GM18909 (cell line): ENCODE data around the gene C2orf78.
"Not testable (repeated sequence)": the region's sequence is repeated elsewhere in the genome, so short reads cannot be mapped to it uniquely, and the experiment has no call there.

Experiments used
- ATAC-seq: cut with Tn5 transposase; IDR thresholded peaks from one replicate; pipeline ENCODE4 v1.9.1; 2021; ENCODE audit warnings: mild to moderate bottlenecking; ENCODE audit not compliant: unreplicated experiment, poor library complexity

The C2orf78 gene, protein sequence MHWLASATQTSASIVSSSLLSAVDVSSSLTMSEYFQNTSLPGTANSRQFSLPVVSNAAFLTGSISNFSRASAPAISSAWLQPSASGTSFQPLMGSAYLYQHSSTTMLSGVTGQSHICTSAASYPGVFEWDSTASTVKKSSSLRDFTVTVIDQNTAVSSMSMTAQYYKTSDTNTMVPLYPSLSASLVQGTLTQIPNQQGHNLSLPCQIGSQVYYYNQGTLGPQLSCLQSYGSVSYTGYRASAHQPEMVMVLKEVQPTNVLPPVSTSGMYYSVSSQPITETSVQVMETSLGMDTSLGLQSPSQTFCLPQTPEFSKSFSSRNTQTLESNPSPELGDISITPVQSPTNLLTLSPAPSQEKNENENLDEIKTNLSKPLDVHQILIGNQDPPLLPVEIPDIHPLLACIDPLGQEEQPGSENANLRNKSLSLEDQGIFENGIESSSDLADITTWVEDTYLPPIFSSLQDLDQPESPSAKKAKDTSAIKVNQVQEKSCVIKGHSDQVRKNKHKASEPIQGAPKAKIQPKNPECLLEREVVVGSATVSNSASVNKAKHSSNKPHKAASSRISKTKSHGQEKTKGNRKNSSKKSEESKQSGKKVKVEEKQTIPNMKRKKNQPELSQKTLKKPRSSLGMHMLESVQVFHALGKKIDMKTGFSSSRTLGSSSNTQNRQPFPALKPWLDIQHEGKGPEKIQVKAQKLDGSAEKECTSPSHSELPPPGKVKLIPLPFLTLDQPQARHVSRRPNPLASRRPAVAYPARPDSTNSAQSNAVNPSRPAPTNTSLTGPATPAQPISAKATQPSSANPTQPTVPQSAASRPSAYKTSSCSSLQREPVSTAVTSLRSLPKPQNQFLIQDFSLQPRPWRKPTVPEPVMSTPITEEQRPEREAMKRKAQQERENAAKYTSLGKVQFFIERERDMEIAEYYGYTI

DNA sequence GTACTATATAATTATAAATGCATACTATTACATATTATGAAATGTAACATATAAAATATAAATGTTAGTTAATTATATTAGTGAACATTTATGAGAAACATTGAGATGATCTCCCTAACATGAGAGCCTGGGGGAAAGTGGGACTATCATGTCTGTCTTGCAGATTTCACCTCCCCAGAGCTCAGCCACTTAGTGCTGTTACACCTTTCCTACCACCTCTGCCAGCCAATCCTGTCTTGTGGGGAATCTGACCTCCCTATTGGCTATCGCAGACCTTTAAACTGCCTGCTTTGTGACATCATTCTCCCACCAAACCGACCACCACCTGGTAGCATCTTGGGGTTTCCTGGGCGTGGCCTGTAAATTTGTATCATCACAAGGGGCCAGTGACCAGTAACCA, at the start of gene C2orf78:
TSS of gene C2orf78 (plus strand) at position 301 of the 400 bp plus-strand sequence. CDS start 127 bp downstream, outside the sequence.
- ATAC-seq = not testable (repeated sequence)

DNA sequence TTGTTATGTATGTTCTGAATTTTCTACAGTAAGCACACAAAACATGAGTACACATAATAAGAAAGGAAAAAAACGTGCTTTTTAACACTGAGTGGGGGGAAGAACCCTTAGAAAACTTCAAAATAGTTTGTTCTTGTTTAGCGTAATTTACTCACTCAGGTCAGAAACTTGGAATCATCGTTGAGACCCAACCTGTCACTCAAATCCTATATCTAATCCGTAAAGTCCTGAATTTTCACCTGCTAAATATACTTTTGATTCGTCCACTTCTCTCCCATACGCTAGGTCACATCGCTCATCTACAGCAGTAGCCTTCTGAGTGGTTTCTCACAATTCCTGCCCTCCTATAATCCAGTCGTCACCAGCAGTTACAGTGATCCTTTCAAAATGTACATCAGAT, 47.6 kb upstream of the C2orf78 start:
- ATAC-seq = peak; percentile 1

DNA sequence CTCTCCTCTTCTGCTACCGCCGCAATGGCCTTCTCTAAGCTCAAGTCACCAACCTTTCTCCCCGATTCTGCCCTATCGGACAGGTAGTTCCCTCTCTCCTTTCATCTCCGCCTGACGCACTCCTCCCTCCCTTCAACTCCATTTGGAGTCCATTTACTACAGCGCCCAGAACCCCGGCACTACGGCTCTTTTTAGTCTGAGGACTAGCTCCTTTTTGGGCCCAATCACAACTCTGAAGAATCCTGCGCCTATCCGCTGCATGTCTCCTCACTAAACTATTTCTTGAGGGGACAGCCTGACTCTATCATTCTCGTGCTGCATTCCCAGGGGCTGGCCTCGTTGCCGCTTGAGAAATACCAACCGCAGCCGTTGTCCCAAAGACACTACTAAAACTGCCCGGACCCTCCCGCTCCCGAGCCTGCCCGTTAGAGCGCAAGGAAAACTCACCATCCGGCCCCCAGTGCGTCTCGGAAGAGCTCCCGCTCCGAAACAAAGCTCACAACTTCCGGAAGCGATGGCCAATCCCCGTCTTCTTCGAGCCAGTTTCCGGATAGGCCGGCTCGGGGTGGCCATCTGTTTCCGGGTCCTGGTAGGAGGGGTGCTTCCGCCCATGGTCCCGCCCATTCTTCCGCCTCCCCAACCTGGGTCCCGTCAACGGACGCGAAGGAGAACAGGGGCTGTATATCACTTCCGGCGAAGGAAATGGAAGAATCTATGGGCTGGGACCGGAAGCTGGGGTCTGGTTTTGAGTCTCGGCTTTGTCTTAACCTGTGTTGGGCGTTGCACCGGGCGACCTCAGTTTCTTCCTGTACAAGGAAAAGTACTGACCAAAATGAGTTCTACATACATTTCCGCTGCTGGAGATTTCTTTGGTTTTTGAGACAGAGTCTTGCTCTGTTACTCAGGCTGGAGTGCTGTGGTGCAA, 46.9 kb upstream of the C2orf78 start, which contains the start of gene TPRKB:
TSS of gene TPRKB (minus strand) at position 491 of the 925 bp plus-strand sequence. CDS start 2,776 bp downstream, outside the sequence.
- ATAC-seq = peak; percentile 96

DNA sequence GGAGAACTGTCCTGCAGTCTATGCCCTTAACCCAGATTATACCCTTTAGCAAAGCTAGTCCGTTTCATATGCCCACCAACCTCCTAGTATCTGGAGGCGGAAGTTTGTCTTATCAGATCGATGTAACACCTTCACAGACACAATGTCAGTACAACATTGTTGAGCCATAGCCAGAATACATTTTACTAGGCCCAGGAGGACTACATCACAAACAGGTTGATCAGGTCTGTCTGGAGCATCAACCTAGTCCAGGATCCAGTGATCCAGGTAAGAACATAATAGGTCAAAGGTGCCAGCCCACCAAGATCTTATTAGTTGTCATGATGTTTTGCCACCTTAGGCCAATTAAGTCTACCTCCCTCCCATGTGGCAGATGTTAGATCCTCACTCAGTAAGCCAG, 44.9 kb upstream of the C2orf78 start:
- ATAC-seq = no peak

DNA sequence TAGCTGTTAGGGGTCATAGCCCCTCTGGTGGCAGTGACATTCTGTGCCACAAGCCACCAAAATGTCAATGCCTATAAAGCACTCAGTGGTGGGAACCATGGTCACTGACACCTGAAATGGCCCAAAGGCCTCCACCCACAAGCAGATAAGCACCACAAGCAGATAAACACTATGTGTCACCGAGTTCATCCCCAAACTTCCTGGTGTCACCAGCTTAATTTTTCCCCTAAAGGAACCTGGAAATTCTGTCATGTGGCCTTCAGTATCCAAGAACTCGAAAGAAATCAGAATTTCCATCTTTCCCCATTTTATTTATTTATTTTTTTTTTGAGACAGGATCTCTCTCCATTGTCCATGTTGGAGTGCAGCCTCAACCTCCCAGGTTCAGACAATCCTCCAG, 43.2 kb upstream of the C2orf78 start:
- ATAC-seq = no peak

DNA sequence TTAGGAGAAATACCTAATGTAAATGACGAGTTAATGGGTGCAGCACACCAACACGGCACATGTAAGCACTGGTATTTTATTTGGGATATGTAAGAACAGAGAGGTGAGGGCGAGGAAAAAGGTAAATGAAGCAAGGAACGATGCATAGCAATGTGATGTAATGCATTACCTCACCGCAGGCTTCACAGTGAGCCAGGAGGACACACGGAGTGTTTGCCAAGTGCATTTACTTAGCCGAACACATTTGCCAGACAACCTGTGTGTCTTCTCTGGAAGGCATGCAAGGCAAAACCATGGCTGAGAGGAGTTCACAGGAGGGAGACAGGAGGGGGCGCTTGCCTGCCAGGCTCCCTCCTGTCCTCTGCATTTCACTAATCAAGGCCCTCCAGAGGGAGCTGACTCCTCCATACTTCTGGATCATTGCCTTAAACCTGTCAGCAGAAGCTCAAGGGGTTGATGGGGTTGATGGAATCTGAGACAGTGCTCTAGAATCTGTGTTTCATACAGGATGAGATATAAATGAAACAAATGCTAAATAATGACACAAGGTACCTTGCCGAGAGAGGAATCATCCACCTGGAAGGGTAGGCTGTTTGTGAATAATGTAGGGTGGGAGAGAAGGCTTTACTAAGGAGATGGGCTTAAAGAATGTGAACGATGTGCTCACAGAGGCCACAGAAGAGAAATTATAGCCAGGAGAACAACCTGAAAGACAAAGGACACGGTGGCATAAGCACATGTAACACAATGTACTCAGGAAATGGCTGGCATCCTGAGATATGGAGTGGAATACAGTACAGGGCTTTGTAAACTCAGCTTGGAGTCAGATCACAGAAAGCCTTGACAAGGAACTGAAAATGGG, 37.7 kb upstream of the C2orf78 start:
- ATAC-seq = no peak

DNA sequence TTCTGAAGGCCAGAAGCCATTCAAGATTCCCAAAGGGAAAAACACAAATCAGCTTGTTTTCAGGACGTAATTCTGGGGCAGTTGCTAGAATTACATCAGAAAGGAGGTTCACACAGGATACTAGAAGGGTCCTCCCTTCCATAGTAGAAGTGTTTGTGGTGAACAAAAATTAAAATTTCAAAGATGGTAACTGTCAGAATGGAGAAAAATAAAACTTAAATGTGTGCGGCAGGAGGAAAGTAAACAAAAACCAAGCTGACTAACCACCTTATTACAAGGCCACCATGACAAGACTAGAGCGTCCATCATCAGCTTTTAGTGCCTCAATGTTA, 37.1 kb upstream of the C2orf78 start:
- ATAC-seq = no peak

DNA sequence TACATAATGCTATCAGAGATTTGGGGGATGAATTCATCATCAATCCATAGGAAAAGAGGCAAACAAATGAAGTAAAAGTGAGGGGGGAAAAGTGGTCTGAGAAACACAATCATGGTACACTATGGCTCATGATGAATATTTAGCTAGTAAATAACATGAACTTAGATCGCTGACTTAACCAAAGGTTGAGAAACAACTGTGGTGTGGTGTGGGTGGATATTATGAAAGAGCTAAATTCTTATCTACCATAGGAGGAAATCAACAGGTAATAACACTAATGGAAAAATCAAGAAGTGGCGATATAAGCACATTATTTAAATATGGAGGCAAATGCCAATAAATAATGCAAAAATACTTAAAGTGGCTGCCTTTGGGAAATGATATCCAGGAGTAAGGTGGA, 34.7 kb upstream of the C2orf78 start:
- ATAC-seq = no peak

DNA sequence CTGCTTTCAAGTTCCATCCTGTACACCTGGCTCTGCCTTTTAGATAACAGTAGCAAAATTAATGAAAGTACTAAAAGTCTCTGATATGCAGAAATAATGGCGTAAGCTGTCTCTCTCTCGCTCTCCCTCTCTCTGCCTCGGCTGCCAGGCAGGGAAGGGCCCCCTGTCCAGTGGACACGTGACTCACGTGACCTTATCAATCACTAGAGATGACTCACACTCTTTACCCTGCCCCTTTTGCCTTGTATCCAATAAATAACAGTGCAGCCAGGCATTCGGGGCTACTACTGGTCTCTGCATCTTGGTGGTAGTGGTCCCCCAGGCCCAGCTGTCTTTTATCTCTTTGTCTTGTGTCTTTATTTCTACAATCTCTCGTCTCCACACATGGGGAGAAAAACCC, 29.7 kb upstream of the C2orf78 start:
- not testable (repeated sequence) for ATAC-seq

DNA sequence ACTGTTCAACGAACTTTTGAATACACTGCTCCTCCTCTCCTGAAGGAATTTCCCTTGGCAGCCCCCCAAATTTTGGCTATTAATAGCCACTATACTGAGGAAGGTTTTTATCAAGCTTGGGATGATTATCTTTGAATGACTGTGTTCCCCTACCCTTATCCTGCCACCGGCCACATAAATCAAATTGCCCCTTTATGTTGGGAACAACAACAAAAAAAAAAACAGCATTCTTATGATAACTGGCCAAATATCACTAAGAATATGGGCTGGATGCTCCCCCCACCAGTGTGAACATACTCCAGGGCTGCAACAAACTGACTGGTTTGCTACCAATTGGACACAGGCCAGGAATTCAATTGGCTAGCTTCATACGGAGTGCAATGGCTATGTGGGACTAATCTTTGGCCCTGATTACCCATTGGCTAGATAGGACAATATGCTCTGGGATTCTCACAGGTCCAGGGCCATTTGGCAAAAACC, 24.7 kb upstream of the C2orf78 start:
- ATAC-seq = no peak

DNA sequence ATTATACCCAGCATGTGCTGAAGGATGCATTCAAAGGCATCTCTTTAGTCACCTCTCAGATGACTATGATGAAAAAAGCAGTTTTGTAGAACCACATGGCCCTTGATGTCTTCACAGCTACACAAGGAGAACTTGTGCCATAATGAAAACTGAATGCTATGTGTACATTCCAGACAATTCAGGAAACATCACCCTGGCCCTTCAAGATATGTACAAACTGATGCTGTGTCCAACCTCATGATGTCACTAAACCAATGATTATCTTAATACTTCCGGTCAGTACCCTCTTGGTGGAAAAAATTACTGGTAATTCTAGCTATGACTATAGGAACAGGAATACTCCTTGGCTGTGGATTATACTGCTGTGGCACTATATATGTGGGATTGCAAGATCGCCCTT, 24.1 kb upstream of the C2orf78 start:
- ATAC-seq = no peak

DNA sequence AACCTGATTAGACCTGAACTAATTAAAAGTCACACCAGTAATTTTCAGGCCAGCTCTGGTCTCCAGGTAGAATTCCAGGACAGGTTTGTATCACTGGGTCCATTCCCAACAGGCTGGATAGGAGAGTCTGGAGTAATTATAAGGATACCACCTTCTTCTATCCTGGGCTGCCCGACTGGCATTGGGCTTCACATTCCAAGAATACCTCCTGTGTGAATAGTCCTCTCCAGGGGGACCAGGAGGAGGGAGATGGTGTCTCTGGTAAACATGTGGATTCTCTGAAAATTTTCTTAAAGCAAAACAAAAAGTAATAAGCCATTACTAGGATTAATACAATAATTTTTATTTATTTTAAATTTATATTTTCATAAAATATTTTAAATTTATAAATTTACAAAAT, 21.4 kb upstream of the C2orf78 start:
- no peak for ATAC-seq

DNA sequence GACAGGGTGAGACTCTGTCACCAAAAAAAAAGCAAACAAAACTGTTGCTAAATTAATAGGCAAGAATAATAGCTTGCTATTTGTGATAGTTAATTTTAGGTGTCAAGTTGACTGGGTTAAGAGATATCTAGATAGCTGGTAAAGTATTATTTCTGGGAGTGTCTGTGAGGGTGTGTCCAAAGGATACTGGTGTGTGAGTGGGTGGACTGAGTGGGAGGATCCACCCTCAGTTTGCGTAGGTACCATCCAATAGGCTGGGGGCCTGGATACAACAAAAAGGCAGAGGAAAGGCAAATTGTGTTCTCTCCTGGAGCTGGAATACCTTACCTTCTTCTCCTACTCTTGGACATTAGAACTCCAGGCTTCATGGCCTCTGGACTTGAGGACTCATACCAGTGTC, 19.0 kb upstream of the C2orf78 start:
- ATAC-seq = no peak

DNA sequence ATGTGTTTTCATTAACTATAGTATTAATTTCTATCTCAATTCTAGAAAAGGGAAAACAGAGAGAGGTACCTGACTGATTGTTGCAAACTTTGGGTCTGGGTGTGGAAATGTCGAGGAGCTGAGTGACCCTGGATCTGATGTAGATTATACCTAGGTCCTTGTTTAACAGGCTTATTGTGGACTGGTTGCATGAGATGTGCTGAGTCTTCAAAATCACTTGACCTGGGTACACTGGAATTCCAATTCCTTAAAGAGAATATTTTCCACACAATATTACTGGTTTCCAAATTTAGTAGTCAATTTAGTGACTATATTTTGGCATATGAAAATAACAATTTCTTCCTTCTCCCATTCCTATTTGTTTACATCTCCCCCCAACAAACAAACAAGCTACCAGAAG, 17.6 kb upstream of the C2orf78 start:
- no peak for ATAC-seq

DNA sequence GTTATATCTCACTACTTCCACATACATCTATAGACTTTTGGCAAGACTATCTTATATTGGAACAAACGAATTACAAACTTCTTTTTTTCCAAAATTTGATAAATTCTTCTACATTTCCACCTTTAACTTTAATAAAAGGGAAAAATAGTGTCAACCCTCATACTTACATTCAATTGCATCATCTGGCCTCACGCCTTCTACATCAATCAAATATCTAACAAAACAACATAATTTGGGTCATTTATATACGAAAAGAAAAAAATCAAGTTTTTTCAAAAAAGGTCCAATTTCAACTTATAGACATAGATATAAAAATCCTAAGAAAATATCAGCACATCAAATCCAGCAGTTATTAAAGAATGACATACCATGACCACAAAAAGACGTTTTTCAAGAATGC, 17.0 kb upstream of the C2orf78 start:
- no peak for ATAC-seq

DNA sequence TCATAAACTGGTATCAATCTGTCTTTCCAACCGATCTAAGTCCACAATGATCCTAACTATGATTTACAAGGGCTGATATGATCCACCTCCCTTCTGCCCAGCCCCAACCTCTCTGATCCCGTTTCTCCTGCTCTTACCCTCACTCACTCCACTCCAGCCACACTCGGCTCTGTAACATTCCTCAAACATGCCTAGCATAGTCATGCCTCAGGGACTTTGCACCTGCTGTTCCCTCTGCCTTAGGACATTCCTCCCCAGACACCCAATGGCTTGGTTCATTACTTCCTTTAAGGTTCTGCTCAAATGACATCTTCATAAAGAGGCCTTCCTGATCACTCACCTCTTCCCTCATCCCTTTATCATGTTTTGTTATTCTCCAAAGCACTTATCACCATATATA, 13.3 kb upstream of the C2orf78 start:
- no peak for ATAC-seq

DNA sequence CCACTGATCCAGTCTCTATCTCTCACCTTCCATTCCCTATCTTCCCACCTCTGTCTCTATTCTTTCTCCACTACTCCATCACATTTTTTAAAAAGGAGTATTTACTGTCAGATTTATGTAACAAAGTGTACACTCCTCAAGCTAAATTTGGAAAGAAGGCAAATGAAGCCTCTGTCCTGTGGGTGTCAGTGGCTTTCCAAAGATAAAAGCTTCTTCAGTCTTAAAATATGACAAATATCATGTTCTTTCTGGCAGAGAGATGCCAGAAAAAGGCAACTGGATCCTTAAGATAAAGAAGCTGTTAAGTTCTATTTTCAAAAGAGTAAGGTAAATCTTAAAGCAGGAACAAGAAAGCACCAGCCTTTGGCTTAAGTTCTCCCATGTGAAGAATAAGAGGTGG, 11.2 kb upstream of the C2orf78 start:
- no peak for ATAC-seq

DNA sequence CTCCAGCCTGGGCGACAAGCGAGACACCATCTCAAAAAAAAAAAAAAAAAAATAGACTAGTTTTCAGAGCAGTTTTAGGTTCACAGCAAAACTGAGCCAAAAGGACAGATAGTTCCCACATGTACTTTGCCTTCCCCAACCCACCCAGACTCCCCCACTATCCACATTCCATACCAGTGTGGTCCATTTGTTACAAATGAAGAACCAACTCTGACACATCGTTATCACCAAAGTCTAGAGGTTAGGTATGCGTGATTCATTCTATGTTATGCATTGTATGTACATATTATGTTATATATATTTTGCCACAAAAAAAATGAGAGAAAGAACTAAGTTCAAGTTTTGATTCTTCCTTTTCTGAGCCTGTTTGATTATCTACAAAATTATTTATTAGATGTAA, 7.6 kb upstream of the C2orf78 start:
- no peak for ATAC-seq

DNA sequence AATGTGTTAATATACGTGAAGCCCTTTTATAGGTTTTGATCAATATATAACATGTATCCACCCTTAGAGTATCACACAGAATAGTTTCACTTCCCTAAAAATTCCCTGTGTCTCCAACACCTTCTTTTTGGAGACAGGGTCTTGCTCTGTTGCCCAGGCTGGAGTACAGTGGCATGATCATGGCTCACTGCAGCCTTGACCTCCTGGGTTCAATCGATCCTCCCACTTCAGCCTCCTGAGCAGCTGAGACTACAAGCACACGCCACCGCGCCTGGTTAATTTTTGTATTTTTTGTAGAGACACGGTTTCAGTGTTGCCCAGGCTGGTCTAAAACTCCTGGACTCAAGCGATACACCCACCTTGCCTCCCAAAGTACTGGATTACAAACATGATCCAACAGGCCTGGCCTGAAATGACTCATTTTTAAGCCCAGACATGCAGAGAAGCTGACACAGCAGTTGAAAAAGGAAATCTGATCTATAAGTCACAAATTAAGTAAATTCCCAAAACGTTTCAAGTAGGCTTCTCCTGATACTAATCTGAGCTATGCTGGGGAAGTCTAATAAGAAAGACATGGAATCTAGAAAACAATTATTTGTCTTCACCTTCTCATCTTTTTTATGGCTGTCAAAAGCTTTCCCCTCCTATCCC, 7.0 kb upstream of the C2orf78 start:
- ATAC-seq = no peak
